Lower leg skin (tissue), 4 donors: ENCODE data around the gene NPAS3. TPM values are rescaled to one million over a fixed set of nuclear protein-coding genes. Genes with fewer than 3 reads are reported as not detected.

Source experiments
- DNase-seq, 2 donors: peaks; one replicate each; pipeline ENCODE4 v3.0.0-alpha.2; 2019; ENCODE audit warnings: low spot score in 2 of 2
- H3K4me3 ChIP-seq: fragments of 200-600 bp; sonication (generic); 2 replicates; pipeline ENCODE4 v1.5.1; 2017; ENCODE audit warnings: mild to moderate bottlenecking, low read depth; ENCODE audit not compliant: poor library complexity, severe bottlenecking
- CTCF ChIP-seq, 3 donors: fragments of 450-650 bp; IDR thresholded peaks; one replicate each; pipeline ENCODE4 v1.5.1; 2016; ENCODE audit warnings: antibody characterized with exemption in 3 of 3, mild to moderate bottlenecking in 3 of 3, moderate library complexity in 2 of 3
- POLR2A ChIP-seq, 2 donors: fragments of 450-650 bp; IDR thresholded peaks; one replicate each; pipeline ENCODE4 v1.6.1; 2016 to 2017; ENCODE audit warnings: antibody characterized with exemption in 2 of 2, mild to moderate bottlenecking in 1 of 2, moderate library complexity in 1 of 2
- WGBS, 2 donors: methylation state at CpG; one replicate each; pipeline ENCODE4 v1.1.5; 2018; 5-methylcytosine and 5-hydroxymethylcytosine counted together
- intact Hi-C: fragments of 100-400 bp; cut with DNase I; formaldehyde crosslinking; loops from one replicate; pipeline ENCODE4 v1.15.0; 2023; ENCODE audit warnings: low total_unique reads
- total RNA-seq, 4 donors: library from RNA; depleted of rRNA; stranded (reverse); fragments of >200 nt; gene quantifications; one replicate each; pipeline ENCODE4 v1.1.0, GENCODE V29; 2016

NPAS3 gene
- total RNA-seq, 4 donors from 2014 or later, result 0.25 to 0.29 TPM; not detected in 2

- intact Hi-C loops, result loop anchor here (10.0 kb wide), 1 partner anchor 53 kb away; no protein-coding TSS in a partner anchor
- no peak overlapping the region for H3K4me3 ChIP-seq
- 75 to 81% methylated on average over 6 of the region's 6 CpGs for WGBS, 2 donors
- DNase-seq, result no peak
- TF ChIP-seq CTCF (IDR thresholded peaks at IDR 0.05), result no peak
- no peak for TF ChIP-seq POLR2A (IDR thresholded peaks at IDR 0.05)
These were observed 912.7 kb downstream of the NPAS3 start for GRCh38 chr14:33851366-33851765.

- WGBS, 2 donors, result 63 to 68% methylated on average over 5 of the region's 5 CpGs
- intact Hi-C loops, result loop anchor here (10.0 kb wide), 1 partner anchor 53 kb away; no protein-coding TSS in a partner anchor
- TF ChIP-seq CTCF (IDR thresholded peaks at IDR 0.05) (no peak), POLR2A (IDR thresholded peaks at IDR 0.05) (no peak)
- no peak for DNase-seq
- H3K4me3 ChIP-seq, result no peak overlapping the region
These were observed 913.3 kb downstream of the NPAS3 start for GRCh38 chr14:33851931-33852330.
